Spleen (tissue), 7 donors: ENCODE measurements around the gene AGBL1.

Experiments
- POLR2A ChIP-seq, 3 donors: fragments of 450-650 bp; IDR thresholded peaks; one replicate each; pipeline ENCODE4 v1.5.1; 2017; ENCODE audit warnings: antibody characterized with exemption in 3 of 3, mild to moderate bottlenecking in 1 of 3
- POLR2AphosphoS5 ChIP-seq, 3 donors: sonication (generic); formaldehyde crosslinking; IDR thresholded peaks; one replicate each; pipeline ENCODE4 v1.5.1; 2017; ENCODE audit warnings: antibody characterized with exemption in 3 of 3
- TF ChIP-seq, protein P1 (sequence below), 11 experiments: fragments of 200-600 bp in 7 of 11; fragments of 450-650 bp in 4 of 11; sonication (generic) in 4 of 11; IDR thresholded peaks in 8 of 11; conservative IDR thresholded peaks in 3 of 11; 1 replicate in 7 of 11; 2 replicates in 4 of 11; pipeline versions ENCODE4 v1.4.0 to v1.8.0; 2016 to 2021; ENCODE audit warnings: antibody characterized with exemption in 11 of 11, inconsistent platforms in 4 of 11, mild to moderate bottlenecking in 1 of 11
- donor health status: DM: no; HTN: no; CAD: no; lungs with moderate emphysema.
- donor health status: DM: no; HTN: no; CAD: no.
- donor health status: DM: no; HTN: no; CAD: no.

DNA sequence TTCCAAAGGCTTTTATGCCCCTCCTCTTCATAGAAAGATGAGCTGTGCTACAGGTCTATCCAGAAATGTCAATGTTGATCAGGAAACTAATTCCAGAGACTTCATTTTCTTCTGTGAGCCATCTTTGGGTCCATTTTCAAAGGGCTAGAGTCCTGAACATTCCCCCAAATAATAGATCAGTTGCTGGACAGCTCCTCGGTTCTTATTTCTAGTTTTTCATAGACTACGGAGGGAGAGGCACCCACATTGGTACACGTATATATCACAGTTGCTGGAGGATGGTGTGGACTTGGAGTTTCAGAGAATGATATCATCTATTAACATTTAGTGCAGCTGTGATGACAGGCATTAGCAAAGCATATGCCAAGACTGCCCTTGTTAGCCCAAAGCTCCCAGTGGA lies 59.1 kb downstream of the AGBL1 start:
- TF ChIP-seq POLR2A (IDR thresholded peaks at IDR 0.05) (no peak), POLR2AphosphoS5 (IDR thresholded peaks at IDR 0.05) (no peak)
- TF ChIP-seq, protein P1, sequence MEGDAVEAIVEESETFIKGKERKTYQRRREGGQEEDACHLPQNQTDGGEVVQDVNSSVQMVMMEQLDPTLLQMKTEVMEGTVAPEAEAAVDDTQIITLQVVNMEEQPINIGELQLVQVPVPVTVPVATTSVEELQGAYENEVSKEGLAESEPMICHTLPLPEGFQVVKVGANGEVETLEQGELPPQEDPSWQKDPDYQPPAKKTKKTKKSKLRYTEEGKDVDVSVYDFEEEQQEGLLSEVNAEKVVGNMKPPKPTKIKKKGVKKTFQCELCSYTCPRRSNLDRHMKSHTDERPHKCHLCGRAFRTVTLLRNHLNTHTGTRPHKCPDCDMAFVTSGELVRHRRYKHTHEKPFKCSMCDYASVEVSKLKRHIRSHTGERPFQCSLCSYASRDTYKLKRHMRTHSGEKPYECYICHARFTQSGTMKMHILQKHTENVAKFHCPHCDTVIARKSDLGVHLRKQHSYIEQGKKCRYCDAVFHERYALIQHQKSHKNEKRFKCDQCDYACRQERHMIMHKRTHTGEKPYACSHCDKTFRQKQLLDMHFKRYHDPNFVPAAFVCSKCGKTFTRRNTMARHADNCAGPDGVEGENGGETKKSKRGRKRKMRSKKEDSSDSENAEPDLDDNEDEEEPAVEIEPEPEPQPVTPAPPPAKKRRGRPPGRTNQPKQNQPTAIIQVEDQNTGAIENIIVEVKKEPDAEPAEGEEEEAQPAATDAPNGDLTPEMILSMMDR (IDR thresholded peaks at IDR 0.05 in 8 of 11, conservative IDR thresholded peaks at IDR 0.05 in 3 of 11), result no peak
